ENCODE results near the gene TOR1AIP2.

The TOR1AIP2 gene

DNA sequence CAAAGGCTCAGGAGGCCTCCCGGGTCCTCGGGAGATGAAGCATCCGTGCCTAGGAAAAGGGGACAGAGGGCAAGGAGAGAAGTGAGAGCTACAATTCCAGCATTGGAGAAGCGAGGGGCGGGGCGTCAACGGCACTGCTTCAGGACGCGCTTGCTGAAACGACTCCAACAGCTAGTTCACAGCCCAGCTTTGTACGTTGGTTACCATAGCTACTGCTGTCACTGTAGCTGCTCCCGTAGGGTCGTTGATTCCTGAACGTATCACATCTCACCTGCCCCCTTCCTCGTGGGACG lies 63.1 kb downstream of the TOR1AIP2 start:
- Histone ChIP-seq H3K9me3 (no peaks in the 10 kb centered on the region), H3K27me3 (peaks cover 0 to 26% of the 10 kb centered on the region in 2 donors), H3K4me3 (peak overlapping the region; percentile 29 to 50), H3K27ac (no peak overlapping the region), H3K4me1 (peaks cover 0 to 19% (median 12%) of the 10 kb centered on the region in 4 donors), H3K36me3 (no peaks in the 10 kb centered on the region)
- intact Hi-C loops (cut with DNase I; ENCODE audit: low total_unique reads) = loop anchor here (5.0 kb wide), 1 partner anchor 107 kb away; no protein-coding TSS in a partner anchor
- TF ChIP-seq, protein P1, sequence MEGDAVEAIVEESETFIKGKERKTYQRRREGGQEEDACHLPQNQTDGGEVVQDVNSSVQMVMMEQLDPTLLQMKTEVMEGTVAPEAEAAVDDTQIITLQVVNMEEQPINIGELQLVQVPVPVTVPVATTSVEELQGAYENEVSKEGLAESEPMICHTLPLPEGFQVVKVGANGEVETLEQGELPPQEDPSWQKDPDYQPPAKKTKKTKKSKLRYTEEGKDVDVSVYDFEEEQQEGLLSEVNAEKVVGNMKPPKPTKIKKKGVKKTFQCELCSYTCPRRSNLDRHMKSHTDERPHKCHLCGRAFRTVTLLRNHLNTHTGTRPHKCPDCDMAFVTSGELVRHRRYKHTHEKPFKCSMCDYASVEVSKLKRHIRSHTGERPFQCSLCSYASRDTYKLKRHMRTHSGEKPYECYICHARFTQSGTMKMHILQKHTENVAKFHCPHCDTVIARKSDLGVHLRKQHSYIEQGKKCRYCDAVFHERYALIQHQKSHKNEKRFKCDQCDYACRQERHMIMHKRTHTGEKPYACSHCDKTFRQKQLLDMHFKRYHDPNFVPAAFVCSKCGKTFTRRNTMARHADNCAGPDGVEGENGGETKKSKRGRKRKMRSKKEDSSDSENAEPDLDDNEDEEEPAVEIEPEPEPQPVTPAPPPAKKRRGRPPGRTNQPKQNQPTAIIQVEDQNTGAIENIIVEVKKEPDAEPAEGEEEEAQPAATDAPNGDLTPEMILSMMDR (IDR thresholded peaks at IDR 0.05) = no peak
- peak in 1 of 2 donors; percentile 74 for DNase-seq

DNA sequence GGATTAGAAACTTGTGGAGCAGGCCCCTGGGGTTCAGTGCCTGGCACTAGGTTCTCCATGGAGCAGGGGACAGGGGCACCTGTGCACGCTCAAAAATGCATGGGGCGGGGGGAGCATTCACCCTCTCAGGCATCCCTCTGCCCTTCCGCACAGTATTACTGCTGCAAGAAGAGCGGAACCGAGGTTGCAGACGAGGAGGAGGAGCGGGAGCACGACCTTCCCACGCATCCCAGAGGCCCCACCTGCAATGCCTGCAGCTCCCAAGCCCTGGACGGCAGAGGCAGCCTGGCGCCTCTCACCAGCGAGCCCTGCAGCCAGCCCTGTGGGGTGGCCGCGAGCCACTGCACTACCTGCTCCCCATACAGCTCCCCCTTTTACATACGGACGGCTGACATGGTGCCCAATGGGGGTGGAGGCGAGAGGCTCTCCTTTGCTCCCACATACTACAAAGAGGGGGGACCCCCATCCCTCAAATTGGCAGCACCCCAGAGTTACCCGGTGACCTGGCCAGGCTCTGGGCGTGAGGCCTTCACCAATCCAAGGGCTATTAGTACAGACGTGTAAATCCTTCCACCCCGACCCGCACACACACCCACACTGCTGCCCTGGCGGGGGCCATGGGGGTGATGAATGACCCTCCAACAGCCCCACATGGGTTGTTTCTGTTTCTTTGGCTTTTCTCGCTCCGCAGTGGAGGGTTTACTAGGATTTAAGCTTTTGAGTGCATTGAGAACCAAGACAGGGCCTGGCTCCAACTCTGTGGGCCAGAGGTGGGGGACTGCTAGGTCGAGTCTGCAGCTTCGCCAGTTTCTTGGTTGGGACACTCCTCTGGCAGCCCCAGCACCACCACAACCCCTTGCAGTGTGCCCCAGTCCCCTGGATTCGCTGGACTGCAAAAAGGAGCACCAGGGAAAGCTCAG lies 63.7 kb downstream of the TOR1AIP2 start:
- H3K4me3 ChIP-seq = peak overlapping the region; percentile 29 to 50
- H3K36me3 ChIP-seq = no peaks in the 10 kb centered on the region
- no peak overlapping the region for H3K27ac ChIP-seq
- intact Hi-C loops (cut with DNase I; ENCODE audit: low total_unique reads) = loop anchor here (5.0 kb wide), 1 partner anchor 107 kb away; no protein-coding TSS in a partner anchor
- no peak for DNase-seq
- no peaks in the 10 kb centered on the region for H3K9me3 ChIP-seq
- peaks cover 0 to 20% (median 12%) of the 10 kb centered on the region in 4 donors for H3K4me1 ChIP-seq
- TF ChIP-seq, protein P1 (IDR thresholded peaks at IDR 0.05) = no peak
- H3K27me3 ChIP-seq = peaks cover 0 to 26% of the 10 kb centered on the region in 2 donors

DNA sequence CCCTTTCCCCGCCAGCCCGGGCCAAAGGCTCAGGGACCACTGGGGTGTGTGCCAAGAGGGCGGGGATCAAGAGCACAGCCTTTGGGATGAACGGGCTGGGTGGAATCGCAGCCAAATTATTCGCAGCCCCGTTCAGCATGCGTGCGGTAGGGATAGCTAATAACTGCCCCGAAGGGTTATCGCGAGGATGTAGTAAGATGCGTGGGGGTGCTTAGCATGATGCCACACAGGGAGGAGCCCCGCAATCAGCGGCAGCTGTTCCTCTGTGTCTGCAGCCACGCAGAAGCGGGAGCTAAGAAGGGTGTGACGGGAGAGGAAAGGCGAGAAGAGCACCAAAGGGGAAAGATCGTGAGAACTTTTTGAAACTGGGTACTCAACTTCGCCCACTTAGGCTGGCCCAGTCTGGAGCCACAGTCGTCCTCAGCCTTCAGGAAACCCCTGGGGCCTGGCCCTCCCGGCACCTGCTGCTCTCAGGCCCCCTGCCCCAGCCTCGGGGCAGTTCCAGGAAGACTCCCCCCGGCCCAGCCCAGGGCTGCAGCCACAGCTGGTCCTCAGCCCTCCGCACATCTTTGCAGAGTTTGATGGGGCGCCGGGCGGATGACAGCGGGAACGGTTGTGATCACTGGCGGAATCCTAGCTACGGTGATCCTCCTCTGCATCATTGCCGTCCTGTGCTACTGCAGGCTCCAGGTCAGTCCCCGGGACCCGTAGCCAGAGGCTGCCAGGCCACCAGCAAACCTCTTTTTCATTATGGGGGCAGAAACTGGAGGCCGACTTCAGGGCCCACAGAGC lies 64.9 kb downstream of the TOR1AIP2 start:
- Histone ChIP-seq H3K27me3 (peaks cover 0 to 26% of the 10 kb centered on the region in 2 donors), H3K4me1 (peaks cover 0 to 20% (median 12%) of the 10 kb centered on the region in 4 donors), H3K9me3 (no peaks in the 10 kb centered on the region), H3K36me3 (no peaks in the 10 kb centered on the region), H3K27ac (no peak overlapping the region), H3K4me3 (no peak overlapping the region)
- no peak for DNase-seq
- TF ChIP-seq, protein P1 (IDR thresholded peaks at IDR 0.05) = no peak
- intact Hi-C loops (cut with DNase I; ENCODE audit: low total_unique reads) = loop anchor here (5.0 kb wide), 1 partner anchor 105 kb away; no protein-coding TSS in a partner anchor

DNA sequence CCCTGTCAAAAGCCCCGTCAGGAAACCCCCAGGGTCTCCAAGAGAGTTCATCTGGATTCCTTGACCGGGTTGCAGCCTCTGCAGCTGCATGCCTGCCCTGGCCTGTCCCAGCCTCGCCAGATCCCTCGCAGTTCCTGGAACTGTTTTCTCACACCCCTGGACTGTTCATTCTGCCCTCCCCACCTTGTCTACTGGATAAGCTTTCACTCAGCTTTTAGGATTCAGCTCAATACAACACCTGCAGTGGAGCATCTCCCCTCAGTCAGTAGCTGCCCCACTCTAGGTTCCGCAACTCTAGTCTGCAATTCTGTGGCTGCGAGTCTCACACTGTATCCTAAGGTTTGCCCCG lies 67.3 kb downstream of the TOR1AIP2 start:
- H3K9me3 ChIP-seq = no peaks in the 10 kb centered on the region
- H3K27ac ChIP-seq = no peak overlapping the region
- H3K27me3 ChIP-seq = peaks cover 0 to 26% of the 10 kb centered on the region in 2 donors
- peak in 1 of 2 donors; percentile 29 for DNase-seq
- H3K36me3 ChIP-seq = no peaks in the 10 kb centered on the region
- intact Hi-C loops (cut with DNase I; ENCODE audit: low total_unique reads) = loop anchor here (5.0 kb wide), 1 partner anchor 103 kb away; no protein-coding TSS in a partner anchor
- TF ChIP-seq, protein P1 (IDR thresholded peaks at IDR 0.05) = no peak
- no peak overlapping the region for H3K4me3 ChIP-seq
- H3K4me1 ChIP-seq = peaks cover 0 to 13% (median 10%) of the 10 kb centered on the region in 4 donors

DNA sequence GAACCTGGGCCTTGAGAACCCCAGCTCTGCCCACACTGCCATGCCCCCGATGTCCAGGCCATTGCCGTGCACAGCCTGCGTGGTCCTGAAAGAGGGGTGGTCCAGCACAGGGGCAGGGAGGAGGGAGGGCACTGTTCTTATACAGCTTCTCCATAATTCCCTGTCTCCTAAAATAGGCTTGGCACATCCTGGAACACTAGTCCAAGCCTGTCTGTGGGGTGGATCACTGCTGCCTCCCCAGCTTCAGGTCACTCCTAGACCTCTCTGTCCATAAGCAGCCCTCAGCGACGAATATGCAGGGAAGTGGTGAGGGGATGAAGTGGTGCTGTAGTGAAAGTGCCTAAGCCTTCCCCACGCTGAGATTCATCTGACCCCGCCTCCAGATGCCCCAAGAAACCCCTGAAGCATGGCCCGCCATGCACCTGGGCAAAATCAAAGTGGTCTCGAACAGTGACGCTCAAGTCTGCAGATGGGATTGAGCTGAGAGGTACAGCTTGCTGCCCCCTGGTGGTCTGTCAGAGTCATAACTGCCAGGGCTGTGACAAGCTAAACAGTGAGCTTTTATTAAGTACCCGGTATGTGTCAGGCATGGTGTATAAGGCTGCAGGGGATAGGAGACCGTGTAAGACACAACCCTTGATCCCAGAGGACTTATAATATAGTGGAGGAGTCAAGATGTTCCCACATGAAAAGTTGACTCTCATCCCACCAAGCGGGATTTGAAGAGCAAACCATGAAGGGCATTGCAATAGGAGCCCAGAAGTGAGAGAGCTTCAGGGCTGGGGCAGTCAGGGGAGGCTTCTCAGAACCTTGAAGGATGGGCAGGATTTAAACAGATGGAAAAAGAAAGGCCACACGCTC lies 67.9 kb downstream of the TOR1AIP2 start:
- TF ChIP-seq, protein P1 (IDR thresholded peaks at IDR 0.05) = peak; percentile 82 to 95
- intact Hi-C loops (cut with DNase I; ENCODE audit: low total_unique reads) = loop anchor here (5.0 kb wide), 1 partner anchor 102 kb away; no protein-coding TSS in a partner anchor
- peak in 1 of 2 donors; percentile 71 for DNase-seq
- Histone ChIP-seq H3K27me3 (peaks cover 0 to 26% of the 10 kb centered on the region in 2 donors), H3K36me3 (no peaks in the 10 kb centered on the region), H3K4me1 (peaks cover 0 to 10% (median 5%) of the 10 kb centered on the region in 4 donors), H3K9me3 (no peaks in the 10 kb centered on the region), H3K4me3 (no peak overlapping the region), H3K27ac (no peak overlapping the region)

Measured in tibial artery (tissue), 4 donors.